ENCODE results near the gene NTRK2.

The NTRK2 gene

GRCh38 chr9:84647699-84648098 lies 21.8 kb upstream of the NTRK2 start:
- no peaks in the 10 kb centered on the region for H3K79me2 ChIP-seq (ENCODE audit: control insufficient read depth, low read length)
- H3K4me3 ChIP-seq (ENCODE audit: low read length) = no peak overlapping the region
- H3K36me3 ChIP-seq (ENCODE audit: control insufficient read depth, low read length) = no peaks in the 10 kb centered on the region
- no peak overlapping the region for H3K4me2 ChIP-seq (ENCODE audit: low read length)
- H4K20me1 ChIP-seq (ENCODE audit: control insufficient read depth, insufficient read depth, low read depth, low read length) = no peaks in the 10 kb centered on the region
- no peaks in the 10 kb centered on the region for H3K27me3 ChIP-seq (ENCODE audit: control insufficient read depth, low read length)
- TF ChIP-seq CTCF (IDR thresholded peaks at IDR 0.05; ENCODE audit: low read depth, low read length, poor library complexity, severe bottlenecking) (no peak), EZH2phosphoT487 (IDR thresholded peaks at IDR 0.05; ENCODE audit: borderline replicate concordance, low read length) (no peak)
- H3K27ac ChIP-seq (ENCODE audit: low read depth, low read length) = no peak overlapping the region
- H3F3A ChIP-seq (ENCODE audit: control insufficient read depth, insufficient read depth) = no peaks in the 10 kb centered on the region
- no peaks in the 10 kb centered on the region for H3K9me2 ChIP-seq (replicated peaks; ENCODE audit: control insufficient read depth, low read length)
- no peaks in the 10 kb centered on the region for H3K4me1 ChIP-seq (ENCODE audit: control insufficient read depth, low read length)
- no peaks in the 10 kb centered on the region for H3K9me3 ChIP-seq (ENCODE audit: control insufficient read depth, insufficient read depth, low read length)

GRCh38 chr9:84652496-84653120 lies 16.9 kb upstream of the NTRK2 start:
- Histone ChIP-seq H3K9me2 (replicated peaks; ENCODE audit: control insufficient read depth, low read length) (no peaks in the 10 kb centered on the region), H3K9me3 (ENCODE audit: control insufficient read depth, insufficient read depth, low read length) (no peaks in the 10 kb centered on the region), H4K20me1 (ENCODE audit: control insufficient read depth, insufficient read depth, low read depth, low read length) (no peaks in the 10 kb centered on the region), H3K4me2 (ENCODE audit: low read length) (no peak overlapping the region), H3K79me2 (ENCODE audit: control insufficient read depth, low read length) (no peaks in the 10 kb centered on the region), H3K27me3 (ENCODE audit: control insufficient read depth, low read length) (no peaks in the 10 kb centered on the region), H3K4me3 (ENCODE audit: low read length) (no peak overlapping the region), H3F3A (ENCODE audit: control insufficient read depth, insufficient read depth) (no peaks in the 10 kb centered on the region), H3K27ac (ENCODE audit: low read depth, low read length) (no peak overlapping the region), H3K36me3 (ENCODE audit: control insufficient read depth, low read length) (no peaks in the 10 kb centered on the region), H3K4me1 (ENCODE audit: control insufficient read depth, low read length) (no peaks in the 10 kb centered on the region)
- TF ChIP-seq EZH2phosphoT487 (IDR thresholded peaks at IDR 0.05; ENCODE audit: borderline replicate concordance, low read length) = no peak
- TF ChIP-seq CTCF (IDR thresholded peaks at IDR 0.05; ENCODE audit: low read depth, low read length, poor library complexity, severe bottlenecking) = no peak

- Histone ChIP-seq H3F3A (ENCODE audit: control insufficient read depth, insufficient read depth) (no peaks in the 10 kb centered on the region), H3K4me1 (ENCODE audit: control insufficient read depth, low read length) (no peaks in the 10 kb centered on the region), H3K9me3 (ENCODE audit: control insufficient read depth, insufficient read depth, low read length) (no peaks in the 10 kb centered on the region), H3K9me2 (replicated peaks; ENCODE audit: control insufficient read depth, low read length) (no peaks in the 10 kb centered on the region), H3K27ac (ENCODE audit: low read depth, low read length) (no peak overlapping the region), H4K20me1 (ENCODE audit: control insufficient read depth, insufficient read depth, low read depth, low read length) (no peaks in the 10 kb centered on the region), H3K27me3 (ENCODE audit: control insufficient read depth, low read length) (no peaks in the 10 kb centered on the region), H3K4me3 (ENCODE audit: low read length) (no peak overlapping the region), H3K36me3 (ENCODE audit: control insufficient read depth, low read length) (no peaks in the 10 kb centered on the region), H3K4me2 (ENCODE audit: low read length) (no peak overlapping the region), H3K79me2 (ENCODE audit: control insufficient read depth, low read length) (no peaks in the 10 kb centered on the region)
- TF ChIP-seq CTCF (IDR thresholded peaks at IDR 0.05; ENCODE audit: low read depth, low read length, poor library complexity, severe bottlenecking) (no peak), EZH2phosphoT487 (IDR thresholded peaks at IDR 0.05; ENCODE audit: borderline replicate concordance, low read length) (no peak)
Observed at GRCh38 chr9:84655447-84655846, 14.1 kb upstream of the NTRK2 start.
